ENCODE data around the gene ZNF620. TPM values are rescaled to one million over a fixed set of nuclear protein-coding genes. Genes with fewer than 3 reads are reported as not detected.

Gene ZNF620
- polyA plus RNA-seq, 1 donor from 2014 or later: 20.2 TPM

DNA sequence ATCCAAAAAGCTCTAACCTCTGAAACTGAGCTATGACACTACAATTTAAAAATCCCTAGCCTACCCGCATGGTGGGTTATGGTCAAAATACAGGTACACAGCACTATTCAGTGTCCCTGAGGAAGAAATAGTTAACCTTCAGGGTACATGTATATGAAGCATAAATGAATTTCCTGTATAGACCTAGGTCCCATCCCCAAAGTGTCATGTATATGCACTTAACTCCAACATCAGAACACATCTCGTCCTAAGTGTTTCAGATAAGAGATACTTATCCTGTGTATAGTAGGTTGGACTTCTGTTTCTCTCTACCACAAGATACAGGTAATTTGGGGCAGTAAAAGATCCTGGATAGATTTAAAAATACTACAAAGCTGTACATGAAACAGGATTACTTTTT, 42.3 kb upstream of the ZNF620 start:
- Histone ChIP-seq H3K4me3 (ENCODE audit: low read length) (no peak overlapping the region), H3F3A (ENCODE audit: insufficient read depth, low read length, poor library complexity, severe bottlenecking) (no peaks in the 10 kb centered on the region), H3K9ac (ENCODE audit: low read length) (no peak overlapping the region), H3K36me3 (ENCODE audit: insufficient read depth, low read length) (peaks cover 4% of the 10 kb centered on the region), H3K9me3 (ENCODE audit: low read length) (no peaks in the 10 kb centered on the region), H3K27ac (ENCODE audit: low read length) (no peak overlapping the region), H3K79me2 (replicated peaks; ENCODE audit: insufficient read depth, low read length) (peaks cover 11% of the 10 kb centered on the region), H4K20me1 (ENCODE audit: insufficient read depth) (no peaks in the 10 kb centered on the region), H3K4me2 (ENCODE audit: low read length) (no peak overlapping the region), H3K9me2 (ENCODE audit: insufficient read depth, low read length) (no peaks in the 10 kb centered on the region), H3K27me3 (ENCODE audit: insufficient read depth, low read depth, low read length) (no peaks in the 10 kb centered on the region), H2AFZ (ENCODE audit: low read depth, low read length) (no peak overlapping the region)
- TF ChIP-seq POLR2AphosphoS5 (IDR thresholded peaks at IDR 0.05) (no peak), SMC3 (conservative IDR thresholded peaks at IDR 0.05; ENCODE audit: poor library complexity) (no peak), TAF1 (IDR thresholded peaks at IDR 0.05; ENCODE audit: low read depth) (no peak), MXI1 (conservative IDR thresholded peaks at IDR 0.05; ENCODE audit: poor library complexity, severe bottlenecking) (no peak), CTCF (IDR thresholded peaks at IDR 0.05; ENCODE audit: poor library complexity, severe bottlenecking) (no peak), EZH2 (IDR thresholded peaks at IDR 0.05; ENCODE audit: borderline replicate concordance, insufficient read depth, low read length, poor library complexity, severe bottlenecking) (no peak), RAD21 (conservative IDR thresholded peaks at IDR 0.05) (no peak), EP300 (conservative IDR thresholded peaks at IDR 0.05; ENCODE audit: poor library complexity, severe bottlenecking) (no peak)
- TF ChIP-seq, protein P1, sequence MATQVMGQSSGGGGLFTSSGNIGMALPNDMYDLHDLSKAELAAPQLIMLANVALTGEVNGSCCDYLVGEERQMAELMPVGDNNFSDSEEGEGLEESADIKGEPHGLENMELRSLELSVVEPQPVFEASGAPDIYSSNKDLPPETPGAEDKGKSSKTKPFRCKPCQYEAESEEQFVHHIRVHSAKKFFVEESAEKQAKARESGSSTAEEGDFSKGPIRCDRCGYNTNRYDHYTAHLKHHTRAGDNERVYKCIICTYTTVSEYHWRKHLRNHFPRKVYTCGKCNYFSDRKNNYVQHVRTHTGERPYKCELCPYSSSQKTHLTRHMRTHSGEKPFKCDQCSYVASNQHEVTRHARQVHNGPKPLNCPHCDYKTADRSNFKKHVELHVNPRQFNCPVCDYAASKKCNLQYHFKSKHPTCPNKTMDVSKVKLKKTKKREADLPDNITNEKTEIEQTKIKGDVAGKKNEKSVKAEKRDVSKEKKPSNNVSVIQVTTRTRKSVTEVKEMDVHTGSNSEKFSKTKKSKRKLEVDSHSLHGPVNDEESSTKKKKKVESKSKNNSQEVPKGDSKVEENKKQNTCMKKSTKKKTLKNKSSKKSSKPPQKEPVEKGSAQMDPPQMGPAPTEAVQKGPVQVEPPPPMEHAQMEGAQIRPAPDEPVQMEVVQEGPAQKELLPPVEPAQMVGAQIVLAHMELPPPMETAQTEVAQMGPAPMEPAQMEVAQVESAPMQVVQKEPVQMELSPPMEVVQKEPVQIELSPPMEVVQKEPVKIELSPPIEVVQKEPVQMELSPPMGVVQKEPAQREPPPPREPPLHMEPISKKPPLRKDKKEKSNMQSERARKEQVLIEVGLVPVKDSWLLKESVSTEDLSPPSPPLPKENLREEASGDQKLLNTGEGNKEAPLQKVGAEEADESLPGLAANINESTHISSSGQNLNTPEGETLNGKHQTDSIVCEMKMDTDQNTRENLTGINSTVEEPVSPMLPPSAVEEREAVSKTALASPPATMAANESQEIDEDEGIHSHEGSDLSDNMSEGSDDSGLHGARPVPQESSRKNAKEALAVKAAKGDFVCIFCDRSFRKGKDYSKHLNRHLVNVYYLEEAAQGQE (IDR thresholded peaks at IDR 0.05; ENCODE audit: borderline replicate concordance): no peak

- H3K27me3 ChIP-seq (ENCODE audit: insufficient read depth, low read depth, low read length): no peaks in the 10 kb centered on the region
- no peaks in the 10 kb centered on the region for H4K20me1 ChIP-seq (ENCODE audit: insufficient read depth)
- no peak overlapping the region for H3K4me2 ChIP-seq (ENCODE audit: low read length)
- H3K36me3 ChIP-seq (ENCODE audit: insufficient read depth, low read length): peaks cover 4% of the 10 kb centered on the region
- H3K4me3 ChIP-seq (ENCODE audit: low read length): no peak overlapping the region
- no peak overlapping the region for H3K9ac ChIP-seq (ENCODE audit: low read length)
- no peaks in the 10 kb centered on the region for H3F3A ChIP-seq (ENCODE audit: insufficient read depth, low read length, poor library complexity, severe bottlenecking)
- no peak overlapping the region for H2AFZ ChIP-seq (ENCODE audit: low read depth, low read length)
- H3K79me2 ChIP-seq (replicated peaks; ENCODE audit: insufficient read depth, low read length): peaks cover 4% of the 10 kb centered on the region
- H3K27ac ChIP-seq (ENCODE audit: low read length): no peak overlapping the region
- TF ChIP-seq EZH2 (IDR thresholded peaks at IDR 0.05; ENCODE audit: borderline replicate concordance, insufficient read depth, low read length, poor library complexity, severe bottlenecking): no peak
- TF ChIP-seq, protein P1 (IDR thresholded peaks at IDR 0.05; ENCODE audit: borderline replicate concordance): no peak
- TF ChIP-seq EP300 (conservative IDR thresholded peaks at IDR 0.05; ENCODE audit: poor library complexity, severe bottlenecking): no peak
- TF ChIP-seq SMC3 (conservative IDR thresholded peaks at IDR 0.05; ENCODE audit: poor library complexity): no peak
- TF ChIP-seq TAF1 (IDR thresholded peaks at IDR 0.05; ENCODE audit: low read depth): no peak
- TF ChIP-seq MXI1 (conservative IDR thresholded peaks at IDR 0.05; ENCODE audit: poor library complexity, severe bottlenecking): no peak
- no peak for TF ChIP-seq POLR2AphosphoS5 (IDR thresholded peaks at IDR 0.05)
- TF ChIP-seq RAD21 (conservative IDR thresholded peaks at IDR 0.05): no peak
- TF ChIP-seq CTCF (IDR thresholded peaks at IDR 0.05; ENCODE audit: poor library complexity, severe bottlenecking): no peak
- no peaks in the 10 kb centered on the region for H3K9me2 ChIP-seq (ENCODE audit: insufficient read depth, low read length)
- no peaks in the 10 kb centered on the region for H3K9me3 ChIP-seq (ENCODE audit: low read length)
These were observed 41.3 kb upstream of the ZNF620 start for GRCh38 chr3:40464339-40465110.

Measured in neural cell (in vitro differentiated cells).